GM12872 (cell line): ENCODE results near the gene LUZP2.

Experiments
- CTCF ChIP-seq: IDR thresholded peaks from 3 replicates; pipeline ENCODE4 v1.5.1; 2011; ENCODE audit warnings: low read depth, mild to moderate bottlenecking, low read length, moderate library complexity; ENCODE audit not compliant: insufficient read depth

Gene LUZP2

DNA sequence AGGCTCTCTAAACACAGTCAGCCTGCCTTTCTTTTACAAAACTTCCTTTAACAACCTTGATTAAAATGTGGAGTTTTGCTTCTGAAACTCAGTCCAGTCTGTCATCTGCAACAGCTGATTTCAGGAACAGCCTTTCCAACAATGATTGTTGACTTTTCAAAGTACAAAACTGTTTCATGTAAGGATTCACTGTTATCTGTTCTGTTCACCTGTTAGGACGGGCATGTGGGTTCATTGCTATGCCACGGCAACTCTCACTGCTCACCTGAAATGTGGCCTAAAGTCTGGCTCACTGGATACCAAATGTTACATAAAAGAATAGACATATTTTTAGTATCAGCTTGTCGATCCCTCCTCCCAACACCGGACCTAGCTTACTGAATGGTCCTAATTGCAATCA lies 242.8 kb downstream of the LUZP2 start:
- TF ChIP-seq CTCF, result no peak

DNA sequence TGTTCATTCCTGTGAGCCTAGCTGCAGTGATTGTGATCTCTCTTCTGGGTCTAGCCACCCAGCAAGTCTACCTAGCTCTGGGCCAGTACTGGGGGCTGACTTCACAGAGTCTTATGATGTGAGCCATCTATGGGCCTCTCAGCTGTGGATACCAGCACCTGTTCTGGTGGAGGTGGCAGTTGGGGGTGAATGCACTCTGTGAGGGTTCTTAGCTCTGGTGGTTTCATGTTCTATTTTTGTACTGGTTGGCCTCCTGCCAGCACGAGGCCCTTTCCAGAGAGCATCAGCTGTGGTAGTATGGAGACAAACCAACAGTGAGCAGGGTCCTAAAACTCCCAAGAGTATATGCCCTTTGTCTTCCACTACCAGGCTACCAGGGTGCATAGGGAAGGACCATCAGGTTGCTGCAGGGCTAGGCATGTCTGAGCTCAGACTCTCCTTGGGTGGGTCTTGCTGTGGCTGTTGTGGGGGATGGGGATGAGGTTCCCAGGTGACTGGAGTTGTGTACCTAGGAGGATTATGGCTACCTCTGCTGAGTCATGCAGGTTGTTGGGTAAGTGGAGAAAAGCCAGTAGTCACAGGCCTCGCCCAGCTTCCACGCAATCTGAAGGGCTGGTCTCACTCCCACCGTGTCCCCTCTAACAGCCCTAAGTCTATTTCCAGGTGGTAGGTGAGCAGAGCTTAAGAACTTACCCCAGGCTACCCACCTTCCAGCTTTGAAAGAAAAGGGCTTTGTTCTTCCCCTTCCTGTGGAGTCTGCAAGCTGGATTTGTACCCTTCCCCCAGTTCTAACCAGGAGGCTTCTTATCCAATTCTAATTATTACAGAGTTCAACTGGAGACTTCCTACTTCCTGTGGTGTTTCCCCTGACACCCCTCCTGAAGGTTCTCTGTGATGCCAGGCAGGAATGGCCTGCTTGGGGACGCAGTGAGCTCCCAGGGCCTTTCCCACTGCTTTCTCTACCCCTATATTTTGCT lies 250.7 kb downstream of the LUZP2 start:
- TF ChIP-seq CTCF, result no peak

DNA sequence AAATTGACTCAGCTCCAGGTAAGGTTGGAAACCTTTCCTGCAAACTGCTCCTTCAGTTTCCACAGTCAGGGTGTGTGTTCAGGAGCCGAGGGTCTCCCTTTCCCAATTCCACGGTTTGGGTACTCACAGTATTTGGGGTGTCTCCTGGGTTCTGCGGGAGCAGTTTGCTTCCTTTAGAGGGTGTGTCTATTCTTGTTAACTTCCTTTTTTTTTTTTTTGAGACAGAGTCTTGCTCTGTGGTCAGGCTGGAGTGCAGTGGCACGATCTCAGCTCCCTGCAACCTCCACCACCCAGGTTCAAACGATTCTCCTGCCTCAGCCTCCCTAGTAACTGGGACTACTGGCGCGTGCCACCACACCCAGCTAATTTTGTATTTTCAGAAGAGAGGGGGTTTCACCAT lies 251.4 kb downstream of the LUZP2 start:
- TF ChIP-seq CTCF, result no peak

- no peak for TF ChIP-seq CTCF
Measured at GRCh38 chr11:24754406-24754805, 257.6 kb downstream of the LUZP2 start.

- no peak for TF ChIP-seq CTCF
Measured at GRCh38 chr11:24755260-24755839, 258.5 kb downstream of the LUZP2 start.

GRCh38 chr11:24759742-24760141 lies 262.9 kb downstream of the LUZP2 start:
- TF ChIP-seq CTCF, result no peak

- TF ChIP-seq CTCF, result no peak
Measured at GRCh38 chr11:24760681-24761080, 263.8 kb downstream of the LUZP2 start.
